Measurements from ENCODE around the gene NDOR1. TPM values are rescaled to one million over a fixed set of nuclear protein-coding genes. Genes with fewer than 3 reads are reported as not detected.

The NDOR1 gene
- total RNA-seq, 1 donor, result 7.8 TPM

GRCh38 chr9:137164370-137165249, 40.9 kb upstream of the NDOR1 start:
- no peak for TF ChIP-seq CTCF (IDR thresholded peaks at IDR 0.05; ENCODE audit: insufficient read depth, low read depth, low read length)

GRCh38 chr9:137165250-137165836, 40.2 kb upstream of the NDOR1 start:
- H3K4me3 ChIP-seq (ENCODE audit: low read depth, low read length), result no peak overlapping the region
- DNase-seq (ENCODE audit: low read depth), result no peak
- no peak for TF ChIP-seq CTCF (IDR thresholded peaks at IDR 0.05; ENCODE audit: insufficient read depth, low read depth, low read length)

More at GRCh38 chr9:137164370-137165249, 40.9 kb upstream of the NDOR1 start:
- H3K4me3 ChIP-seq (ENCODE audit: low read depth, low read length), result no peak overlapping the region
- DNase-seq (ENCODE audit: low read depth), result no peak

GRCh38 chr9:137166380-137167229, 38.9 kb upstream of the NDOR1 start:
- H3K4me3 ChIP-seq (ENCODE audit: low read depth, low read length), result no peak overlapping the region
- no peak for TF ChIP-seq CTCF (IDR thresholded peaks at IDR 0.05; ENCODE audit: insufficient read depth, low read depth, low read length)
- DNase-seq (ENCODE audit: low read depth), result no peak

GRCh38 chr9:137167277-137167746, 38.2 kb upstream of the NDOR1 start:
- no peak for DNase-seq (ENCODE audit: low read depth)
- no peak overlapping the region for H3K4me3 ChIP-seq (ENCODE audit: low read depth, low read length)
- TF ChIP-seq CTCF (IDR thresholded peaks at IDR 0.05; ENCODE audit: insufficient read depth, low read depth, low read length), result no peak

- peak; percentile 40 for DNase-seq (ENCODE audit: low read depth)
- peak overlapping the region; percentile 9 for H3K4me3 ChIP-seq (ENCODE audit: low read depth, low read length)
- TF ChIP-seq CTCF (IDR thresholded peaks at IDR 0.05; ENCODE audit: insufficient read depth, low read depth, low read length), result no peak
Observed at GRCh38 chr9:137167747-137168572, 37.5 kb upstream of the NDOR1 start.

- TF ChIP-seq CTCF (IDR thresholded peaks at IDR 0.05; ENCODE audit: insufficient read depth, low read depth, low read length), result no peak
- H3K4me3 ChIP-seq (ENCODE audit: low read depth, low read length), result peak overlapping the region; percentile 9
- DNase-seq (ENCODE audit: low read depth), result no peak
Observed at GRCh38 chr9:137168573-137168903, 37.0 kb upstream of the NDOR1 start.

All from fibroblast of villous mesenchyme (primary cell).